Measurements from ENCODE around the gene PTEN. TPM values are rescaled to one million over a fixed set of nuclear protein-coding genes. Genes with fewer than 3 reads are reported as not detected.

The PTEN gene
- 10 to 100 TPM; 18.8 to 73.2 (median 27.7) TPM for polyA plus RNA-seq
- long read RNA-seq, donor 1, full-length matches to known transcripts: 25 of 54 reads
- long read RNA-seq, donor 1, partial matches to known transcripts: 29 of 54 reads
- long read RNA-seq, donor 1, other reads (novel, unspliced or antisense): 0 of 54 reads
- long read RNA-seq, donor 2, full-length matches to known transcripts: 2 of 2 reads
- long read RNA-seq, donor 2, partial matches to known transcripts: 0 of 2 reads
- long read RNA-seq, donor 2, other reads (novel, unspliced or antisense): 0 of 2 reads
- long read RNA-seq, donor 3, full-length matches to known transcripts: 2 of 7 reads
- long read RNA-seq, donor 3, partial matches to known transcripts: 5 of 7 reads
- long read RNA-seq, donor 3, other reads (novel, unspliced or antisense): 0 of 7 reads
- long read RNA-seq, donor 4, full-length matches to known transcripts: 2 of 2 reads
- long read RNA-seq, donor 4, partial matches to known transcripts: 0 of 2 reads
- long read RNA-seq, donor 4, other reads (novel, unspliced or antisense): 0 of 2 reads
- long read RNA-seq, donor 5, full-length matches to known transcripts: 2 of 12 reads
- long read RNA-seq, donor 5, partial matches to known transcripts: 10 of 12 reads
- long read RNA-seq, donor 5, other reads (novel, unspliced or antisense): 0 of 12 reads
- long read RNA-seq, donor 6, full-length matches to known transcripts: 7 of 7 reads
- long read RNA-seq, donor 6, partial matches to known transcripts: 0 of 7 reads
- long read RNA-seq, donor 6, other reads (novel, unspliced or antisense): 0 of 7 reads
- long read RNA-seq, donor 7: 0 reads
- long read RNA-seq, donor 8, full-length matches to known transcripts: 2 of 2 reads
- long read RNA-seq, donor 8, partial matches to known transcripts: 0 of 2 reads
- long read RNA-seq, donor 8, other reads (novel, unspliced or antisense): 0 of 2 reads
- long read RNA-seq, donor 9, full-length matches to known transcripts: 3 of 3 reads
- long read RNA-seq, donor 9, partial matches to known transcripts: 0 of 3 reads
- long read RNA-seq, donor 9, other reads (novel, unspliced or antisense): 0 of 3 reads
- long read RNA-seq, donor 10, full-length matches to known transcripts: 21 of 21 reads
- long read RNA-seq, donor 10, partial matches to known transcripts: 0 of 21 reads
- long read RNA-seq, donor 10, other reads (novel, unspliced or antisense): 0 of 21 reads

DNA sequence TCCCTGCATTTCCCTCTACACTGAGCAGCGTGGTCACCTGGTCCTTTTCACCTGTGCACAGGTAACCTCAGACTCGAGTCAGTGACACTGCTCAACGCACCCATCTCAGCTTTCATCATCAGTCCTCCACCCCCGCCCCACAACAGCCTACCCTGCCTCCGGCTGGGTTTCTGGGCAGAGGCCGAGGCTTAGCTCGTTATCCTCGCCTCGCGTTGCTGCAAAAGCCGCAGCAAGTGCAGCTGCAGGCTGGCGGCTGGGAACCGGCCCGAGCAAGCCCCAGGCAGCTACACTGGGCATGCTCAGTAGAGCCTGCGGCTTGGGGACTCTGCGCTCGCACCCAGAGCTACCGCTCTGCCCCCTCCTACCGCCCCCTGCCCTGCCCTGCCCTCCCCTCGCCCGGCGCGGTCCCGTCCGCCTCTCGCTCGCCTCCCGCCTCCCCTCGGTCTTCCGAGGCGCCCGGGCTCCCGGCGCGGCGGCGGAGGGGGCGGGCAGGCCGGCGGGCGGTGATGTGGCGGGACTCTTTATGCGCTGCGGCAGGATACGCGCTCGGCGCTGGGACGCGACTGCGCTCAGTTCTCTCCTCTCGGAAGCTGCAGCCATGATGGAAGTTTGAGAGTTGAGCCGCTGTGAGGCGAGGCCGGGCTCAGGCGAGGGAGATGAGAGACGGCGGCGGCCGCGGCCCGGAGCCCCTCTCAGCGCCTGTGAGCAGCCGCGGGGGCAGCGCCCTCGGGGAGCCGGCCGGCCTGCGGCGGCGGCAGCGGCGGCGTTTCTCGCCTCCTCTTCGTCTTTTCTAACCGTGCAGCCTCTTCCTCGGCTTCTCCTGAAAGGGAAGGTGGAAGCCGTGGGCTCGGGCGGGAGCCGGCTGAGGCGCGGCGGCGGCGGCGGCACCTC is at the start of gene PTEN, which contains the start of gene KLLN:
Gene PTEN (plus strand): TSS at position 573 of the 891 bp plus-strand sequence. CDS start 845 bp downstream, outside the sequence.
Gene KLLN (minus strand): TSS at position 481 of the 891 bp plus-strand sequence. CDS start 1,046 bp downstream, outside the sequence.
- Histone ChIP-seq H3K4me3 (ENCODE audit: low read depth in 1 of 3, low read length in 3 of 3) (peak within 1 kb of the TSS; percentile 76 to 99 (median 88)), H3K27me3 (ENCODE audit: control insufficient read depth in 3 of 3, insufficient read depth in 3 of 3, low read length in 3 of 3) (no peaks in the 10 kb centered on the region), H3K4me1 (ENCODE audit: control insufficient read depth in 3 of 3, insufficient read depth in 2 of 3, low read depth in 1 of 3, low read length in 2 of 3) (peaks cover 0 to 16% (median 4%) of the 10 kb centered on the region in 3 donors), H3K36me3 (ENCODE audit: control insufficient read depth in 3 of 3, insufficient read depth in 2 of 3, low read depth in 1 of 3, low read length in 3 of 3) (no peaks in the 10 kb centered on the region), H3K9me3 (ENCODE audit: control insufficient read depth in 2 of 2, insufficient read depth in 1 of 2, low read depth in 1 of 2, low read length in 1 of 2) (no peaks in the 10 kb centered on the region), H3K27ac (ENCODE audit: low read depth in 1 of 3, low read length in 2 of 3) (peak within 1 kb of the TSS; percentile 90 to 98 (median 94))
- 0 to 1% (median 1%) methylated on average over 59 to 89 of the region's 89 CpGs for WGBS, 3 donors
- no peak for FAIRE-seq
- peak; percentile 86 to 97 for DNase-seq

DNA sequence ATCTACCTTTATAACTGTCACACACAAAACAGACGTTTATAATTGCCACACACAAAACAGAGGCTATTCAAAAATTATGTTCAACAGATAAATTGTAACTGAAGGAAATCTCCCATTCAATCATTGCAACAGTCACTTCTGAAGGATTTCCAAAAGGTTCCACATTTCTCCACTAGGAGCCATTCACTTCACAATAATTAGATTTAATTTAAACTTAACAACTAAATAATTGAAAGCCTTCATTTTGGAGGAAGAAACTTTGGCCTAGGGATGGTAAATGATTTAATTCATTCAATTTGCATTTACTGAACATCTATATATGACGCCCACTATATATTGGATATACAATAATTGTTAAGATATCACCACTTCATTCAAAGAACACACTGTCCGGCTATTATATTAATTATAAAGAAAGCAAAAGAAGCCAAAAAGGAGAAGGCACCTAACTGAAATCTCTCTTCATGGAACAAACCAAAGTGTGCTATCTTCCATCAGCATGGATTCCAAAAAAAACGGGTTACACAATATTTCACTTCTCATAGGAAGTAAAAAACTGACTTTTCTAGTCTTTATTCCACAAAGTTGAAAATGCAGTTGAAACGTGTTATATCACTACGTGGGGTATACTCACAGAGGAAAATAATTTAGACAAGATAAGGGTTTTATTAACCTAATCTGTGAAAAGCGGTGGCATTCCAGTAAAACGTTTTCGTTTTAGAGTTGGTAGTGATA is 47.1 kb upstream of the PTEN start:
- Histone ChIP-seq H3K27ac (ENCODE audit: low read depth in 1 of 3, low read length in 2 of 3) (peak overlapping the region in 1 of 3 donors; percentile 97), H3K4me3 (ENCODE audit: low read depth in 1 of 3, low read length in 3 of 3) (peak overlapping the region in 1 of 3 donors; percentile 68)
- 18 to 54% (median 26%) methylated on average over 9 of the region's 9 CpGs for WGBS, 3 donors

DNA sequence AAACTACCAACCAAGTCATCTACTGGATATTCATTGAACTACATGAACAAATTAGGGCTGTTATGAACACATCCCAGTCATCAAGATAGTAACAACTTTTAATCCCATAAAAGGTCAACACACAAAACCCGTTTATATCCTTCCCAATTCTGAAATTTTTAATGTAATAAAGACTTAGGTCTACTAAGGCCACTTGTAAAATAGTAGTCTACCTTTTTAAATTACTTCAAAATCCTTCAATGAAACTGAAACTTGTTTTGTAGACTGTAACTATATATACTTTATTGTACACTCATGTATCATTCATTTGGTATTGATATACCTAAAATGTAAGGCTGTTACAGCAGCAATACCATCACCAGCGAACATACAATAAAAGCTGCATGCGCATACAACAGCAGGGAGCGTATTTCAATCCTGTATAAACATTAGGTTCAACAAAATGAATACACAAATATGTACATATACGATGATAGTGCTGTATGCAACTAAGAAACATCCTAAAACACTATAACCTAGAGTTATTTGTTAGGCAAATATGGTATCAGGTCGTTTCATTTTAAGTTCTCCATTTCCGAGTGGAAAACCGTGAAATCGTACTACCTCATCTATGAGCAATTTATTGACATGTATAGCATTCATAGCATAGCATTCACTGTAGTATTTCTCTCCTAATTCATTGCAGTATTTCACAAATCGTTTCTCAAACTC is 46.4 kb upstream of the PTEN start:
- Histone ChIP-seq H3K4me3 (ENCODE audit: low read depth in 1 of 3, low read length in 3 of 3) (peak overlapping the region; percentile 52 to 84 (median 68)), H3K27ac (ENCODE audit: low read depth in 1 of 3, low read length in 2 of 3) (peak overlapping the region; percentile 85 to 97 (median 91)), H3K9me3 (ENCODE audit: control insufficient read depth in 2 of 2, insufficient read depth in 1 of 2, low read depth in 1 of 2, low read length in 1 of 2) (no peaks in the 10 kb centered on the region), H3K36me3 (ENCODE audit: control insufficient read depth in 3 of 3, insufficient read depth in 2 of 3, low read depth in 1 of 3, low read length in 3 of 3) (peaks cover 0 to 4% (median 2%) of the 10 kb centered on the region in 3 donors), H3K27me3 (ENCODE audit: control insufficient read depth in 3 of 3, insufficient read depth in 3 of 3, low read length in 3 of 3) (no peaks in the 10 kb centered on the region), H3K4me1 (ENCODE audit: control insufficient read depth in 3 of 3, insufficient read depth in 2 of 3, low read depth in 1 of 3, low read length in 2 of 3) (peaks cover 0 to 17% (median 2%) of the 10 kb centered on the region in 3 donors)
- FAIRE-seq: no peak
- WGBS, 3 donors: 1 to 14% (median 9%) methylated on average over 10 of the region's 10 CpGs
- DNase-seq: peak; percentile 12 to 45

More for the DNA sequence above, 47.1 kb upstream of the PTEN start:
- H3K4me1 ChIP-seq (ENCODE audit: control insufficient read depth in 3 of 3, insufficient read depth in 2 of 3, low read depth in 1 of 3, low read length in 2 of 3): peaks cover 0 to 17% (median 2%) of the 10 kb centered on the region in 3 donors
- no peaks in the 10 kb centered on the region for H3K27me3 ChIP-seq (ENCODE audit: control insufficient read depth in 3 of 3, insufficient read depth in 3 of 3, low read length in 3 of 3)
- H3K9me3 ChIP-seq (ENCODE audit: control insufficient read depth in 2 of 2, insufficient read depth in 1 of 2, low read depth in 1 of 2, low read length in 1 of 2): no peaks in the 10 kb centered on the region
- DNase-seq (no peak), FAIRE-seq (no peak)
- peaks cover 0 to 4% (median 2%) of the 10 kb centered on the region in 3 donors for H3K36me3 ChIP-seq (ENCODE audit: control insufficient read depth in 3 of 3, insufficient read depth in 2 of 3, low read depth in 1 of 3, low read length in 3 of 3)

DNA sequence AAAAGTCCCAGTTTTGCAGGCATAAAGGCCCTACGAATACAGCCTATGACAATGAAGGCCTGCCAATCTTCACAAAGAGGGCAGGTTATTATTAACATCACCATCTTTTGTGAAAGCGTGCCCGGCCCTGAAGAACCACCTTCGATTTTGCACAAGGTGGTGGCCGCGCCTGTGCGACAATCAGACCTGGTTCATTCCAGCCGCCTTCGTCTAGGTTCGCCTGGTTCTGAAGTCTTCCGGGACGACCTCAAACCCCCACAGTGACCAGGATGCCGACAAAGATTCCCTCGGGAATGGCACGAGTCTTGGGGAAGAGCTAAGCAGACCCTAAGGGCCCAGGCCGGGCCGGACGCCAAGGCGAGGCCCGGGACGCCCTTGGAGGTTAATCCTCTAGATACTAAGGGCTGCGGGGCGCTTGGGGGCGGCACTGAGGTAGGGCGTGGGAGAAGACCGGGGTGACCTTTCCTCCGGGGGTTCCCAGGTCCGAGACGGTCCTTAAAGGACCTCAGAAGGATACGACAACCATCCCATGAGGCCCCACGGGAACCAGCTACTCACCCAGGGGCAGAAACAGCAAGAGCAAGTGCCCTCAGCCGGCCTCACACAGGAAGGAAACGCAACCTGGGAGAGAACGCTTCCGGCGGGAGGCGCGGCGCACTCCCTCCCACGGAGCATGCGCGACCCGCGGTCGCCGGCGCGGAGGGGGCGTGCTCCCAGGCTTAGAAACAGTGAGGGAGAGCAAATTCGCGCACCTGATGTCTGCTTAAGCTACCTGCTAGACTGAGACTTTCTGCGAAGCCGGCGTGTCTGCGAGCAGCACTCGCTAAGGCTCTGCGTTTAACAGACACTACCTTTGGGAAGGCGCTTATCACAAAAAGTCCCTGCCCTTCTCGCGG is 45.6 kb upstream of the PTEN start, which contains the start of gene ATAD1:
Gene ATAD1 (minus strand): TSS at position 618 of the 896 bp plus-strand sequence. CDS start 3,627 bp downstream, outside the sequence.
- peaks cover 0 to 17% (median 2%) of the 10 kb centered on the region in 3 donors for H3K4me1 ChIP-seq (ENCODE audit: control insufficient read depth in 3 of 3, insufficient read depth in 2 of 3, low read depth in 1 of 3, low read length in 2 of 3)
- H3K36me3 ChIP-seq (ENCODE audit: control insufficient read depth in 3 of 3, insufficient read depth in 2 of 3, low read depth in 1 of 3, low read length in 3 of 3): no peaks in the 10 kb centered on the region
- H3K4me3 ChIP-seq (ENCODE audit: low read depth in 1 of 3, low read length in 3 of 3): peak within 1 kb of the TSS; percentile 52 to 84 (median 68)
- peak within 1 kb of the TSS; percentile 85 to 97 (median 91) for H3K27ac ChIP-seq (ENCODE audit: low read depth in 1 of 3, low read length in 2 of 3)
- WGBS, 3 donors: 0% methylated on average over 57 to 60 of the region's 60 CpGs
- DNase-seq: peak; percentile 91 to 96
- no peak for FAIRE-seq
- H3K27me3 ChIP-seq (ENCODE audit: control insufficient read depth in 3 of 3, insufficient read depth in 3 of 3, low read length in 3 of 3): no peaks in the 10 kb centered on the region
- no peaks in the 10 kb centered on the region for H3K9me3 ChIP-seq (ENCODE audit: control insufficient read depth in 2 of 2, insufficient read depth in 1 of 2, low read depth in 1 of 2, low read length in 1 of 2)

DNA sequence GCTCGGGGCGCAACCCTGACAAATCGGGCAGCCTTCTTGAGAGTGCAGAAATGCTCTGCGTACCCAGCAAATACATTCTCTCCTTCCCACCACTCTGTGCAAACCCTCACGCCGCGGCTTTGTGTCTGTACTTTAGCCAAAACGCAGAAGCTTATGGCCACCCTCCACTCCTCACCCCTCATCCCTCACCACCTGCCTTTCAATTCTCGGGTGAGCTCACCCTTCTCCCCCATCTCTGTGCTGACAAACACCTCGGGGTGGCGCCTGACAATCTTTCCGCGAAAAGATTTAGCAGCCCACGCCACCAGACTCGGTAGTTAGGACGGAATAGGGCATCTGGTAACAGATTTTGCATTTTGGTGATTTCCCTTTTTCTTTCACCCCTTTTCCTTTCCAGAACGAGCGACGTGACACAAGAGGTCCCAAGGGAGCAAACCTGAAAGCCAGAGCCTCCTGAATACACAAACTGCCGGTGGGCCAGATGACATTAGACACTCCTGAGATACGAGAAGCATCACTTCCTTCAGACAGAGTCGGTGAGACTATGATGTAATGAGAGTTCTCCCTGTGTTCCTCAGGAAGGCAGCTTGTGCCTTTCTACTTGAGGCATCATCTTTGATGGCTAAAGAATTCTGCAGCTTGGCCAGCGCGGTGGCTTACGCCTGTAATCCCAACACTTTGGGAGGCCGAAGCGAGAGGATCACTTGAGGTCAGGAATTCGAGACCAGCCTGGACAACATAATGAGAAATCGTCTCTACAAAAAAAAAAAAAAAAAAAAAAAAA is 44.7 kb upstream of the PTEN start:
- no peak for FAIRE-seq

DNA sequence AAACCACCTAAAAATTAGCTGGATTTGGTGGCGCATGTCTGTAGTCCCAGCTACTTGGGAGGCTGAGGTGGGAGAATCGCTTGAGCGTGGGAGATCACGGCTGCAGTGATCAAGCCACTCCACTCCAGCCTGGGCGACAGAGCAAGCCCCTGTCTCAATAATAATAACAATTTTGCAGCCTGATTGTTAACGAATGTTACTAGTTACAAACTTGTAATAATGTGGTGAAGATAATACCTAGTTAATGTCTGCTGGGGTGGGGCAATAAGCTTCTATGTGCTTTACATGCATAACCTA is 44.2 kb upstream of the PTEN start:
- 83 to 91% (median 86%) methylated on average over 6 of the region's 6 CpGs for WGBS, 3 donors
- DNase-seq: no peak
- FAIRE-seq: no peak

More for the DNA sequence above, 44.7 kb upstream of the PTEN start:
- H3K4me3 ChIP-seq (ENCODE audit: low read depth in 1 of 3, low read length in 3 of 3): peak overlapping the region; percentile 52 to 84 (median 68)
- no peaks in the 10 kb centered on the region for H3K27me3 ChIP-seq (ENCODE audit: control insufficient read depth in 3 of 3, insufficient read depth in 3 of 3, low read length in 3 of 3)
- no peaks in the 10 kb centered on the region for H3K36me3 ChIP-seq (ENCODE audit: control insufficient read depth in 3 of 3, insufficient read depth in 2 of 3, low read depth in 1 of 3, low read length in 3 of 3)
- 10 to 17% (median 14%) methylated on average over 29 of the region's 29 CpGs for WGBS, 3 donors
- peak; percentile 61 to 76 for DNase-seq
- peak overlapping the region; percentile 85 to 97 (median 91) for H3K27ac ChIP-seq (ENCODE audit: low read depth in 1 of 3, low read length in 2 of 3)
- H3K4me1 ChIP-seq (ENCODE audit: control insufficient read depth in 3 of 3, insufficient read depth in 2 of 3, low read depth in 1 of 3, low read length in 2 of 3): peaks cover 0 to 17% (median 2%) of the 10 kb centered on the region in 3 donors
- H3K9me3 ChIP-seq (ENCODE audit: control insufficient read depth in 2 of 2, insufficient read depth in 1 of 2, low read depth in 1 of 2, low read length in 1 of 2): no peaks in the 10 kb centered on the region

More for the DNA sequence above, 44.2 kb upstream of the PTEN start:
- peaks cover 0 to 17% (median 2%) of the 10 kb centered on the region in 3 donors for H3K4me1 ChIP-seq (ENCODE audit: control insufficient read depth in 3 of 3, insufficient read depth in 2 of 3, low read depth in 1 of 3, low read length in 2 of 3)
- no peaks in the 10 kb centered on the region for H3K9me3 ChIP-seq (ENCODE audit: control insufficient read depth in 2 of 2, insufficient read depth in 1 of 2, low read depth in 1 of 2, low read length in 1 of 2)
- no peaks in the 10 kb centered on the region for H3K36me3 ChIP-seq (ENCODE audit: control insufficient read depth in 3 of 3, insufficient read depth in 2 of 3, low read depth in 1 of 3, low read length in 3 of 3)
- H3K27ac ChIP-seq (ENCODE audit: low read depth in 1 of 3, low read length in 2 of 3): no peak overlapping the region
- H3K27me3 ChIP-seq (ENCODE audit: control insufficient read depth in 3 of 3, insufficient read depth in 3 of 3, low read length in 3 of 3): no peaks in the 10 kb centered on the region
- H3K4me3 ChIP-seq (ENCODE audit: low read depth in 1 of 3, low read length in 3 of 3): no peak overlapping the region
